Muscle of back (tissue), 11 donors: ENCODE results near the gene ABHD8. TPM values are rescaled to one million over a fixed set of nuclear protein-coding genes. Genes with fewer than 3 reads are reported as not detected.
A peak's percentile ranks its signal among the peaks of the same experiment; 100 is the strongest.
"Not testable (repeated sequence)": the region's sequence is repeated elsewhere in the genome, so short reads cannot be mapped to it uniquely, and the experiment has no call there.

ENCODE experiments used
- DNase-seq, 3 donors: peaks; one replicate each; pipeline versions ENCODE4 v3.0.0 to v3.0.0-alpha.2; 2013
- polyA plus RNA-seq, 10 donors: library from polyadenylated mRNA; unstranded; fragments of 120-200 nt; gene quantifications; one replicate each; pipeline ENCODE4 v1.2.1, GENCODE V29; 2013; ENCODE audit not compliant: insufficient read length in 10 of 10

The ABHD8 gene
- polyA plus RNA-seq, 10 donors = 4.5 to 9.3 (median 5.8) TPM

GRCh38 chr19:17302391-17303166 is 646 bp downstream of the ABHD8 start:
- peak in 1 of 3 donors; percentile 34 for DNase-seq

- DNase-seq = no peak
Measured at GRCh38 chr19:17300992-17301619, 2.1 kb downstream of the ABHD8 start.

DNA sequence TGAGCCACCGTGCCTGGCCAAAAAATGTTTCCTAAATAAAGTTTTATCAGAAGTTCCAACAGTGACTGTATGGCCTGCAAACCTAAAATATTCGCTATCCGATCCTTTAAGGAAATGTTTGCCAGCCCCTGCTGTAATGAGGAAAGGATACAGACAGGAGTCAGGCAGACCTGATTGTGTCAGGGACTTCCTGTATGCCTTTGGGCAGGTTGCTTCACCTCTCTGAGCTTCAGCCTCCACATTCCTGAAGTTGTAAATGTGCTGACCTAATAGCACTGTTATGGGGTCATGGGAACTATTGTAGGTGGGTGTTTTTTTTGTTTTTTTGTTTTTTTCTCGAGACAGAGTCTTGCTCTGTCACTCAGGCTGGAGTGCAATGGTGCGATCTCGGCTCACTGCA is 6.2 kb downstream of the ABHD8 start:
- no peak for DNase-seq

- DNase-seq = no peak
Measured at GRCh38 chr19:17296273-17296672, 7.0 kb downstream of the ABHD8 start.

GRCh38 chr19:17295551-17295950 is 7.7 kb downstream of the ABHD8 start:
- not testable (repeated sequence) for DNase-seq

DNA sequence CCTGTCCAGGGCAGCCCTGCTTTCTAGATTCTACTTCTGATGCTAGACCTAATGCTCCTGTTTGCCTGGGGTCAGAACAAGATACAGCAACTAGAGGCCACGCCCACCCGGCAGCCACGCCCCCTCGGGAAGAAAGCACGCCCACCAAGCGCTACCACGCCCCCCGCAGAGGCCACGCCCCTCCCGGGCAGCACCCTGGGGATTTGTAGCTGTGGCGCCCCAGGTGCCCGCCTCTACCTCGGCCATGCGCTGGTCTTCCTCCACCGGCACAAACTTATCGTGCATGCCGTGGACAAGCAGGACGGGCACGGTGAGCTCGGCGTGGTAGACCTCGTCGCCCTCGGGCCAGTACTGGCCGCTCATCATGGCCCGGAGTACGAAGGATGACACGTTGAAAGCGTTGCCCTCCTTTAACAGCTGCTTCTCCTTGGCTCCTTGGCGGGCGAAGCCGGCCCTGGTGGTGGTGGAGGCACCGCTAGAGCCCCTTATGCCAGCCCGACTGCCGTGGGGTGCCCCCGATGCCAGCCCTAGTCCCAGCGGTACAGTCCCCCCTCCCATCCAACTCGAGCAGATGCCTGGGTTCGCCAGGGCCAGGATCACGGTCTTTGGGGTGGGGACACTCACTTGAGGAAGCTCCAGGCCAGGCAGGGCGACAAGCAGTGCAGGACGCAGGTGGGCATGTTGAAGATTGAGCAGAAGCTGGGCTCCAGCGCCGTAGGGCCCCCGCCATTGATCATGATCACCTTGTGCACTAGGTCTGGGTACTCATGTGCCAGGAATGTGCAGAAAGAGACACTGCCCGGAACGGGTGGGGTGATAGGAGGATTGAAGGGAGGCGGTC is 9.0 kb downstream of the ABHD8 start:
- DNase-seq = no peak

- no peak for DNase-seq
Measured at GRCh38 chr19:17293605-17294004, 9.6 kb downstream of the ABHD8 start.

DNA sequence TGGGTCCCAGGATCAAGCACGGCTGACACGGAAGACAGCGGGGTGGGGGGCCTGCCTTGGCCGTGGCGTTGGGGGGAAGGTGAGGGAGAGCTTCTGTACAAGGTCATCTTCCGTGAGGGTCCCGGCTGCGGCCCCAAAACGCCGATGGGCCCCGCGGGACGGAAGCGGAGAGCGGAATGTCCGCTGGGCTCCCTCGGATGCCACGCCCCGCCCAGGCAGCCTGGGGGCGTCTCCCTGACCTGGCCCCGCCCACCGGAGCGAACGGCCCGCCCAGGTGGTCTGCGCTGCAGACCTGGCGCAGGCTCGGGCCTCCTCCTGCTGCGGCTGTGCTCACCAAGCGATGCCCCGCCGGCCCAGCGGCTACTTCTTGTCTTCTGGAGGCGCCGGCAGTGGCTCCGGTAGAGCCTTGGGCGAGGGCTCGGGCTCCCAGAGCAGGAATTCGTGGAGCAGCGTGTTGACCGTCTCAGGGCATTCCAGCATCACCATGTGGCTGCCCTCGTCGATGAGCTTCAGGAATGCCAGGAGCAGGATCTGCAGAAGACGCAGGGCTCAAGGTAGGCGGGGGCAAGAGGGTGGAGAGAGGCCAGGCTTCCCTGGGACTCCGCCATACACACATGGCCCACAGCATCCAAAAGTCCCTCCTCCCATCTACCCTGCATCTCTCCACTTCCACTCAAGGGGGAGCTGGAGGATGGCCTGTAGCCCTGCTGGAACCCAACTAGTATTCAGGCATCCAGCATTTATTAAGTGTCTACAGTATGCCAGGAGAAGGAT is 10.7 kb downstream of the ABHD8 start:
- peak; percentile 77 to 90 (median 81) for DNase-seq

- peak in 2 of 3 donors; percentile 48 to 53 for DNase-seq
Measured at GRCh38 chr19:17289489-17289888, 13.7 kb downstream of the ABHD8 start.

GRCh38 chr19:17286752-17287151 is 16.5 kb downstream of the ABHD8 start:
- no peak for DNase-seq

DNA sequence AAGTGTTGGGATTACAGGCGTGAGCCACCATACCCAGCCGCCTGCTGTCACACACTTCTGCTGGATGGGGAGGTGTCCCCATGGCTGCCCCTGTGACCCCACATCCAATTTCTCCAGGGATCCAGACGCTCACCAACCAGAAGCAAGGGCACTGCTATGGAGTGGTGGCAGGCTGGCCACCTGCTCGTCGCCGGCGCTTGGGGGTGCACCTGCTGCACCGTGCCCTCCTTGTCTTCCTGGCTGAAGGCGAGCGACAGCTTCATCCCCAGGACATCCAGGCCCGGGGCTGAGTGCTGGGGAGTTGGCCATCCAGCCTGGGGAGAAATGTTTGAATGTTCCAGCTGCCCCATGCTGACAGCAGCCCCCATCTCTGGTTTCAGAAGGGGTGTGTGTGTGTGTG is 17.0 kb downstream of the ABHD8 start:
- no peak for DNase-seq

- no peak for DNase-seq
Measured at GRCh38 chr19:17285415-17286135, 17.6 kb downstream of the ABHD8 start.

GRCh38 chr19:17283504-17283996 is 19.7 kb downstream of the ABHD8 start:
- DNase-seq = no peak

GRCh38 chr19:17282488-17283125 is 20.6 kb downstream of the ABHD8 start:
- DNase-seq = peak; percentile 57 to 90 (median 82)

- DNase-seq = peak in 1 of 3 donors; percentile 72
Measured at GRCh38 chr19:17281391-17282304, 21.6 kb downstream of the ABHD8 start, which contains the start of gene ANKLE1. Gene ANKLE1 (plus strand): TSS chr19:17281901. CDS start chr19:17281921, 20 bp downstream.

GRCh38 chr19:17279436-17279835 is 23.8 kb downstream of the ABHD8 start:
- no peak for DNase-seq

DNA sequence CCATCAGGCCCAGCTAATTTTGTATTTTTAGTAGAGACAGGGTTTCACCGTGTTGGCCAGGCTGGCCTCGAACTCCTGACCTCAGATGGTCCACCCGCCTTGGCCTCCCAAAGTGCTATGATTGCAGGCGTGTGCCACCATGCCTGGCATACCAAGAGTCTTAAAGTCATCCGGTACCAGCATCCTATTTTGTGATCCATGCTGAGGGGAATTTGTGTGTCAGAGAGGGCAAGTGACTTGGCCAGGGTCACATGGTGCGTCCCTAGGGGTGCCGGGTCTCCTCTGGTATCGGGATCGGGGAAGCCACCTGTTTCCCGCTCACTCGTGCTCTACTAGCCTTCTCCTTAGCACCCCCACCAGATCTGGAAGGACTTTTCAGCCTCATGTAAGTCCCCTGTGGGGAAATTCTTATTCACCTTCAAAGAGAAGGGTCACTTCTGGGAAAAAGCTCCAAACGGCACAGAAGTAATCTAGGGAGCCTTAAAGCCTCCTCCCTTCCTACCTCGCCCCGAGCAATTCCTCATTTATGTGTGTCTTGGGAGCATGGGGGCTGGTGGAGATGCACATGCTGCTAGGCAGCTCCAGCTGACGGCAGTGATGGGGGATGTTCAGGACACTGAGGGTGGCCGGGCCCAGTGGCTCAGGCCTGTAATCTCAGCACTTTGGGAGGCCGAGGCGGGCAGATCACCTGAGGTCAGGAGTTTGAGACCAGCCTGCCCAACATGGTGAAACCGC is 27.6 kb downstream of the ABHD8 start:
- no peak for DNase-seq

- not testable (repeated sequence) for DNase-seq
Measured at GRCh38 chr19:17274892-17275291, 28.3 kb downstream of the ABHD8 start.
